NB4 (cell line): ENCODE measurements around the gene DNMBP.

Experiments used
- MYC ChIP-seq: IDR thresholded peaks from 2 replicates; pipeline ENCODE4 v1.6.1; 2011; ENCODE audit warnings: low read depth, low read length
- POLR2A ChIP-seq: IDR thresholded peaks from 2 replicates; pipeline ENCODE4 v1.6.1; 2011; ENCODE audit warnings: mild to moderate bottlenecking; ENCODE audit not compliant: insufficient read length; ENCODE audit errors: extremely low read depth
- TF ChIP-seq, protein P1 (sequence below): IDR thresholded peaks from one replicate; pipeline ENCODE4 v1.5.1; 2012; ENCODE audit warnings: low read depth, low read length

DNA sequence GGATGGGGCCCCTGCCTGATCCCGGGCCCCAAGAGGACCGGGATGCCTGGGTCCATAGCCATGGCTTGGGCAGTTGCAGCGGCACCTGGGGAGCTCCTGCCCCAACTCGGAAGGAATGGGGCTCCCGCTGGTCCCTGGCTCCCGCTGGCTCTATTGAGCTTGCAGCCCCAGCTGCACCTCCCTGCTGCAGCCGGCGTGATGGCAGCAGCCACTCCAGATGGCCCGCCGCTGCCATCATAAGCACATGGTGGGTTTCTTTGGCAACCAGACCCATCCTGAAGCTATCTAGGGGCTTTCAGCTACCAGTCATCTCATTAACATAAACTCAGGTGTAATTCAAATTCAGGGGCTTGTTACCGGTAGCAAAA, 11.1 kb upstream of the DNMBP start:
- TF ChIP-seq, protein P1, sequence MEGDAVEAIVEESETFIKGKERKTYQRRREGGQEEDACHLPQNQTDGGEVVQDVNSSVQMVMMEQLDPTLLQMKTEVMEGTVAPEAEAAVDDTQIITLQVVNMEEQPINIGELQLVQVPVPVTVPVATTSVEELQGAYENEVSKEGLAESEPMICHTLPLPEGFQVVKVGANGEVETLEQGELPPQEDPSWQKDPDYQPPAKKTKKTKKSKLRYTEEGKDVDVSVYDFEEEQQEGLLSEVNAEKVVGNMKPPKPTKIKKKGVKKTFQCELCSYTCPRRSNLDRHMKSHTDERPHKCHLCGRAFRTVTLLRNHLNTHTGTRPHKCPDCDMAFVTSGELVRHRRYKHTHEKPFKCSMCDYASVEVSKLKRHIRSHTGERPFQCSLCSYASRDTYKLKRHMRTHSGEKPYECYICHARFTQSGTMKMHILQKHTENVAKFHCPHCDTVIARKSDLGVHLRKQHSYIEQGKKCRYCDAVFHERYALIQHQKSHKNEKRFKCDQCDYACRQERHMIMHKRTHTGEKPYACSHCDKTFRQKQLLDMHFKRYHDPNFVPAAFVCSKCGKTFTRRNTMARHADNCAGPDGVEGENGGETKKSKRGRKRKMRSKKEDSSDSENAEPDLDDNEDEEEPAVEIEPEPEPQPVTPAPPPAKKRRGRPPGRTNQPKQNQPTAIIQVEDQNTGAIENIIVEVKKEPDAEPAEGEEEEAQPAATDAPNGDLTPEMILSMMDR, result no peak
- TF ChIP-seq POLR2A (no peak), MYC (no peak)
